Measurements from ENCODE around the gene ARHGAP8.
"Not testable (repeated sequence)": the region's sequence is repeated elsewhere in the genome, so short reads cannot be mapped to it uniquely, and the experiment has no call there.

The ARHGAP8 gene

DNA sequence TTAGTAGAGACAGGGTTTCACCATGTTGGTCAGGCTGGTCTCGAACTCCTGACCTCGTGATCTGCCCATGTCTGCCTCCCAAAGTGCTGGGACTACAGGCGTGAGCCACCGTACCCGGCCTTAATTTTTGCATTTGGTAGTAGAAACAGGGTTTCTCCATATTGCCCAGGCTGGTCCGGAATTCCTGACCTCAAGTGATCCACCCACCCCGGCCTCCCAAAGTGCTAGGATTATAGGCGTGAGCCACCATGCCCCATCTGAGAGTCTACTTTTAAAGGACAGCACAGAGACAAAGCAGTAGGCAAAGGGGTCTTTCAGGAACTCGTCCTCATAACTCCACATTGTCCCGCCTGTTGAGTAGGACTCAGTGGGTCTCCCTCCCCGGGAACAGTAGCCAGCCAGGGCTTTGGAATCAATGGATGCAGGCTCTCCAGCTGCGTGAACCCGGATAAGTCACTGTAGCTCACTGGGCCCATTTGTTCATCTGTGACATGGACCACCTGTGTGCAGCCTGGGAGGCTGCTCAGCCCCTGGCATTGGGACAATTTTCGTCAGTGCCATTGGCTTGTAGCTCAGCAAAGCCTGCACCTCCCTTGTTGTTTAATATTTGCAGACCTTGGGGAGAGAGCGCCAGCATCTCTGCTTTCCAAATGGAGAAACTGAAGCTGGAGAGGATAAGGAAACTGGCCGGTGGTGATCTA lies 86.1 kb downstream of the ARHGAP8 start:
- no peak for DNase-seq

DNA sequence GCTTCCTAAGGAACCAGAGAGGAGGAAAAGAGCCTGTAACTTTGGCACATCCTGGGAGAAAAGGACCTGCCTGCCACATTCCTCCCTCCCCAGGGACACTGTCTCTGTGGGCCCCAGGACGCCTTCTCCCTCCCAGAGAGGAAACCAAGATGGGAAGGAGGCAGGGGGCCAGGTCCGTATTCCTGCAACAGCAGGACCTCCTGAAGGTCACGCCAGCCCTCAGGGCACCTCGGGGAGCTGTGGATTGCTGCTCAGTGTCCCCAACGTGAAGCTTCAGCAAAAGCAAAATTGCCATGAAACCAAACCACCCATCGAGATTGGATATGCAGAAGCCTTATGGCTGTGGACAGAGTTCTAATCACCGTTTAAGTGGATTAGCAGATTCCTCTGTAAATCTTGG lies 86.7 kb downstream of the ARHGAP8 start:
- DNase-seq: no peak

DNA sequence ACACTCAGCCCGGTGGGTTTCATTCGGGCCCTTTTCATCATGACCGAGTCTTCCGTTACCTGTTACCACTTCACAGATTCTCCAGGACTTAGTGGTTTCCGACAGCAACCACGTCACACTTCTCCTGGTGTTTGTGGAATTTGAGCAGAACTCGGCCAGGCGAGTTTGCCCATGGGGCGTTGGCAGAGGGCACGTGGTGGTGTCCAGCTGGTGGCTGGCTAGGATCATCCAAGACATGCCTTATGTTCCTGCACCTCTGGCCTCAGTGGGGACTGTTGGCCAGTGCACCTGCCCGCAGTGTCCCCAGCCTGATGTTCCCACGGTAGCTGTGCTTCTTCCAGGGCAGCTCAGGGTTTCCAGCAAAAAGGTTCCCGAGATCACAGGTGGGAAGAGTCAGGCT lies 87.3 kb downstream of the ARHGAP8 start:
- DNase-seq: no peak

DNA sequence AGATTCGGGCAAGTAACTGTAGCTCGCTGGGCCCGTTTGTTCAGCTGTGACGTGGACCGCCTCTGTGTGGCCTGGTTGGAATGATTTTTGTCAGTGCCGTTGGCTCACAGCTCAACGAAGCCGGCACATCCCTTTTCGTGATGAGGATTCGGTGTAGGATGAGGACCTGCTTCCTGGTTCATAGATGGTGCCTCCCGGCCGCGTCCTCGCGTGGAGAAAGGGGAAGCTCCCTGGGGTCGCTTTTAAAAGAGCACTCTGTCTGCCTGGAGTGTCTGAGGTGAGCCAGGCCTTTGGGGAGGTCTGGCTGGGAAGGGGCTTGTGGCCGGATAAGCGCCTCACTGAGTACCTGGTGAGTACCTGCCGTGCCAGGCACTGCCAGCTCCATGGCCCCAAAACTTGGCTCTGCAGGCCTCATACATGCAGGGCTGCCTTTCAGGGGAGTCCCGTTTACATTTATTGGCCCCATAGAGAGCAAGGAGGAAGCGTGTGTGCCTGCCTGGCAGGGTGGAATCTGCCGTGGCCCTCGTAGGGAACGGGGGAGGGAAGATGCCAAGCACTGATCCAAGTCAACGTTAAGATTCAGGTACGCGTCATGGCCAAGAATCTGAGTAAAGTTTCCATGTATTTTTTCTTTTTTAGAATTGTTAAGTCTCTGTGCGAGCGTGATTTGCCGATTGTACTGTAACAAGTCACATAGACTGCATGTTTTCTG lies 88.4 kb downstream of the ARHGAP8 start:
- DNase-seq: no peak

DNA sequence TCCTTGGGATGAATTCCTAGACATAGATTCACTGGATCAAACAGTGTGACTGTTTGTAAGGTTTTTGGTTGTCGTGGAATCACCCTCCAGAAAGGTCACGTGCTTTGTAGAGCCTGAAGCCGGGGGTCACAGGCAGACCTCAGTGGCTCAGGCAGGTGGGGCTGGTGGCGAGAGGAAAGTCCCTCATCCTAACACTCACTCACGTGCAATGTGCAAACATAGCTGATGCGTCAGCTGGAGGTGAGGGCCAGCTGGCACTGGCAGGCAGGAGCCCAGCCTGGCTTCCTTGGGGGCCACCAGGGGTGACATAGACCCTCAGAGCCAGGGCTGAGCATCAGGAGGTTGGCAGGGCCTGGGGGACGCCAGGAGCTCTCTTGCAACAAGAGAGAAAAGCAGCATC lies 90.0 kb downstream of the ARHGAP8 start:
- DNase-seq: no peak

DNA sequence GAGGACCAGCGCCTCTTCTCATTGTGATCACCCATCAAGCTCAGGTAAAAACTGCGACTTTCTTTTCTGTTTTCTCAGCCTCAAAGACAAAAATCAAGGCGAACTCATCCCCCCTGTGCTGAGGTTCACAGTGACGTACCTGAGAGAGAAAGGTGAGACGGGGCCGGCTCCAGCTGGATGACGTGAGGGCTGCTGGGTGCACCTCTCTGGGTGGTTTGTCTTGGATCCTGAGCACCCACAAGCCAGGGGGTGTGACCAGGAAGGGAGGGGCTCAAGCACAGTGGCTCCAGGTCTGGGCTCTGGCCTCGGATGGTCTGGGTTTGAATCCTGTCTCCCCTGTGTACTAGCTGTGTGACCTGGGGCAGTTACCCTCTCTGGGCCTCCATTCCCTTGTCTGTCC lies 92.8 kb downstream of the ARHGAP8 start:
- DNase-seq: no peak

DNA sequence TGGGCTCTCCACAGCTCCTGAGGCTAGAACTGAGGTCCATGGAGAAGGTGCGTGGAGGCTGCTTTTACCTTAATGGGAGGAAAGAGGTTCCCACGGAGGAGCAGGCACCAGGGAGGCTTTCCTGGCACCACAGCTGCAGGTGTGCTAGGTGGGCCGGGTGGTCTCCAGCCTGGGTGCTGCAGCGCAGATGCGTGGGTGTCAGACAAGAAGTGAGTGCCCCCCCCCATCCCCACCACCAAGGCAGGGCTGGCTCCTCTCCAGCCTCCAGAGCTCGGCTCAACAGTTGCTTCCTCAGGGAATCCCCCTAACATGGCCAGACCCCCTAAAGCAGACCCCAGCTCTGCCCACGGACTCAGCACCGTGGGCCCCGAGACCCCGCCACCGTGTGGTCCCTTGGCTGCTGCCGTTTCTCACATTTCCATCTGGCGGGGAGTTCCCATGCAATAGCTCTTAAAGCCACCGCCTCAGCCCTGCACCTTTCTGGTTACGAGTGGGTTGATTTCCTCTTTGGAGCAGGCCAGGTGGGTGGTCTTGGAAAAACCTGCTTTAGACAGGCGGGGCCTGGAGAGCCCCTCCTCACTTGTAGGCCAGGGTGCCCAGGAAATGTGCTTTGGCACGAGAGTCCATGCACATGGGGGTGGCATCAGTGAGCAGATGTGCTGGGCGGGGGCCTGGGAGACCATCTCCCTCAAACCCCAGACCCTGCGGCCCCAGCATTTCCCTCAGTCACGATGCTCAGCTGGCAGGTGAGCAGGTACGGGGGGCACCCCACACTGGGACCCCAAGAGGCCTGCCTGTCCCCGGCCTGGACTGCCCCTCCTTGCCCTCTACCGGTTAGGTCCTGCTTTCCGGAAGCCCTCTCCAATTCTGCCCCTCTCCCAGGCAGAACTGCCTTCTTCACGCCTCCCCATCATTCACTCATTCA lies 93.7 kb downstream of the ARHGAP8 start:
- DNase-seq: no peak

DNA sequence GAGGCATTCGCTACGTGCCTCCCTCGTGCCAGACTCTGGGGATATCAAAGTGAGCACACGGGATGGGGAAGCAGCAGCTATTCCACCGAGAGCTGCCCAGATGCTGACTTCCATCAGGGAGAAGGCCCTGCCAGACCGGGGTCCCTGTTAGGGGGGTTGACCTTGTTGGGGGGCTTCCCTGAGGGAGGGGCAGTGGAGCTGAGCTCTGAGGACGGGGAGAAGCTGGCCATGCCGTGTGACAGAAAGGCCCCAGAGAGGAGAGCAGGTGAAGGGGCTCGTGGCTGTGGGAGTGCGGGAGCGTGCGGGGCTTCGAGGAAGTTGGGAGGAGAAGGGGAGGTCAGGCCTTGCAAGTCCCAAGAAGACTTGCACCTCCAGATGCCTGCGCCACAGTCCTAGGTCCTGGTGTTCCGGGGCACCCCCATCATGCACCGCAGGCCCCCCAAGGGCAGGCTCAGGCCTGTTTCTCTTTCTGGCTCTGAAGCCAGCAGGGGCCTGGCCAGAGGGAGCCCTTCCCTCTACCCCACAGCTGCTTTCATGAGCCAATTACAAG lies 94.4 kb downstream of the ARHGAP8 start:
- no peak for DNase-seq

DNA sequence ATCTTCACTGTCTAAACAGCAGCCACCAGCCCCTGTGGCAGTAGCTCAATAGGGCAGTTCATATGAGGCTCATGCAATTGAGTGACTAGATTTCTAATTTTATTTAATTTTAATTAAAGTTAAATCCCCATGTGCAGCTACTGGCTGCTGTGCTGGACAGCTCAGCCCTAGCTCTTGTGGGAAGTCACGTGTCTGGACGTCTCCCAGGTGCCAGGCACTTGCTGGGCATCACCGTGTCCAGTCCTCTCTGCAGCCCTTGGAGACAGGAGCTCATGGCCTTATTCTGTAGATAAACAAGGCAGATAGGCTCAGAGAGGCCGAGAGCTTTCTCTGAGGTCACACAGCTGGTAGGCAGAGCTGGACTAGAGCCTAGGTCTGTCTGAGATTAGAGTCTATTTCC lies 95.0 kb downstream of the ARHGAP8 start:
- DNase-seq: no peak

DNA sequence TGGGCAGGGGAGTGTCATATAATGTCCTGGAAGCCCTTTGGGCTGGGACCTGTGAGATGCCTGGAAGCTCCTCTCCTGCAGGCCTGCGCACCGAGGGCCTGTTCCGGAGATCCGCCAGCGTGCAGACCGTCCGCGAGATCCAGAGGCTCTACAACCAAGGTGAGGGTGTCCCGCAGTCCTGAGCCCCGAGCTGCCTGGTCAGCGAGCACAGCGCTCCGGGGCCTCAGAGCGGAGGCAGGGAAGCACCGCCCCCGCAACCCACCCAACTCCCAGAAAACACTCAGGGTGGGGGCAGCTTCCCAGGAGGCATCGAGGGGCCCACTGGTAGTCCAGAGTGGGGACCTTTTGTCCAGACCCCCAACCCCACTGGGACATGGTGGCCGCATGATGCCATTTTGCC lies 95.5 kb downstream of the ARHGAP8 start:
- DNase-seq: no peak

DNA sequence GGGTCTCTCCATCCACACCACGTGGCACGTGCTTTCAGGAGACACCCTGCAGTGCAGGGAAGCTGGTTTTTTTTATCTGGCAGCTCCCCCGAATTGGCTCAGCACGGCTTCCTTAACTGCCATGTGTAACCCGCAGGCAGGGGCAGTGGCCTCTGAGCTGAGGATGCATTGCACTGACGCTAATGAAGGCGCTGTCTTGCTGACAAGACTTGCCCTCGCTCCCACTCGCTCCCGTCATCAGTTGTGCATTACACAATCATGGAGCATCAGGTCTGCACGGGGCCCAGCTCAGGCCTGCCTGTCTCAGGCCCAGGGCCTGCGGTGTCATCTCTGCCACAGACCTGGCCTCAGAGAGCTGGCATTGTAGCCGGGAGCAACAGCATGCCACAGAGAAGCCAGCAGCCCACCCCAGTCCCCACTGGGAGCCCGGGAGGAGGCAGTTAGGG lies 95.9 kb downstream of the ARHGAP8 start:
- no peak for DNase-seq

DNA sequence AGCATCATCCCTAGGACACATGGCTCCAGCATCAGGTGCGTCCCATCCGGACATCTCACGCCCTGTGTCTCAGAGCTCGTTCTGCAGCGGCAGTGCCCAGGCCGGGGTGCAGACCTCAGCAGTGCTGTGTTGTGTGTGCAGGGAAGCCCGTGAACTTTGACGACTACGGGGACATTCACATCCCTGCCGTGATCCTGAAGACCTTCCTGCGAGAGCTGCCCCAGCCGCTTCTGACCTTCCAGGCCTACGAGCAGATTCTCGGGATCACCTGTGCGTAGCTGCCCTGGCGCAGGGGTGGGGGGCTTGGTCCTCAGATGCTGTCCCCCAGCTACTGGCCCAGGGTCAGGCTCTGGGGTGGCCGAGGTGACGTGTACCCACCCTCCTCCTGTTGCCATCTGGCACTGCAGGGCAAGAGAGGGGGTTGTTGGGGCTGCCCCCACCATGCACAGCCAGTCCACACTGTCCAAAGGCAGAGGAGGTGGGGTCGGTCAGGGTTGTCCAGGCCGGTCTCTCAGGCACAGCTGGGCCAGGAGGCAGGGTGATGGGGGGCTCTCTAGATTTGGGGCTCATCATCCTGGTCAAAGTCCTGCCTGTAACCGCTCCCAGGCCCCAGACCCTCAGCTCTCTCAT lies 96.5 kb downstream of the ARHGAP8 start:
- no peak for DNase-seq

DNA sequence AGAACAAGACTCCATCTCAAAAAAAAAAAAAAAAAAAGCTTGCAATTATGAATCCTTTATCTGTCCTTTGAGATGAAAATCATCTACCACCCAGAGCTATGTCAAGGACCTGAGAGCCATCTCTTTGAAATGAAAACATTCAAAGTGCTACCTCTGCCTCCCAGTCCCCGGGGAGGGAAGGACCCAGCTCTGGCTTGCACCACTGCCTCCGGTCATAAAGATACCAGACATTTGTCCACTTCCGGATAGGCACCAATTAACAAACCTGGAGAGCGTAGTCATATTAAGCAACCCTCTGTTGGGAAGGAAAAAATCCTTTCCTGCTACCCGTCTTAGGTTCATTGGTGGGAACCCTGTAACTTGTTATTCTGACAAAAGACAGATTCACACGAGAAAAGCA lies 98.6 kb downstream of the ARHGAP8 start:
- DNase-seq: no peak

DNA sequence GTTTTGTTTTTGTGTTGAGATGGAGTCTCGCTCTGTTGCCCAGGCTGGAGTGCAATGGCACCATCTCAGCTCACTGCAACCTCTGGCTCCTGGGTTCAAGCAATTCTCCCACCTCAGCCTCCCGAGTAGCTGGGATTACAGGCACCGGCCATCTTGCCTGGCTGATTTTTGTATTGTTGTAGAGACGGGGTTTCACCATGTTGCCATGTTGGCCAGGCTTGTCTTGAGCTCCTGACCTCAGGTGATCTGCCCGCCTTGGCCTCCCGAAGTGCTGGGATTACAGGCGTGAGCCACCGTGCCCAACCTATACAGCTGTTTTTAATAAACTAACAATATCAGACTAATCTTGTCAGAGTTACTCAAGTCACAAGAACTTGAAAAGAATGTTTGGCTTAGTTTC lies 102.3 kb downstream of the ARHGAP8 start:
- DNase-seq: not testable (repeated sequence)

DNA sequence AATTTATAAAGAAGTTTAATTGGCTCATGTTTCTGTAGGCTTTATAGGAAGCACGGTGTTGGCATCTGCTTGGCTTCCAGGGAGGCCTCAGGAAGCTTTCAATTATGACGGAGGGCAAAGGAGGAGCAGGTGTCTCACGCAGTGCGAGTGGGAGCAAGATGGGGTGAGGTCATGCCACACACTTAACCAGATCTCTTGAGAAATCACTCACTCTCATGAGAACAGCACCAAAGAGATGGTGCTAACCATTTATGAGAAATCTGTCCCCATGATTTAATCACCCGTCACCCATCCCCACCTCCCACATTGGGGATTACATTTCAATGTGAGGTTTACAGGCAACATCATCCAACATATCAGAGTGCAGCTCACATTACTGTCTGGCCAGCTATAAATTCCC lies 103.5 kb downstream of the ARHGAP8 start:
- peak; percentile 7 for DNase-seq

DNA sequence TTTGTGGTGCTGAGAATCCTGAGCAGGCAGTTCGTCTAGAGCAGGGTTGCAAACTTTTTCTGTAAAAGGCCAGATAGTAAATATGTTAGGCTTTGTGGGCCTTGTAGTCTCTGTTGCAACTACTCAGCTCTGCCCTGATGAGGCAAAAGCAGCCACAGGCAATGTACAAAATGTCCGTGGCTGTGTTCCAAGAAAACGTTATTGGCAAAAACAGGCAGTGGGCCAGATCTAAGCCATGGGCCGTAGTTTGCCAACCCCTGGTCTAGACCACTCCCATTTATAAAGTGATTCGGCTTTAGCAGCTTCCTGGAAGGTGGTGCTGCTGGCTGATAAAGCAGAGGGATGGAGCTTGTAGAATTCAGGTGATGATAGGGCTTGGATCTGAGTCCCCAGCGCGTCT lies 106.4 kb downstream of the ARHGAP8 start:
- not testable (repeated sequence) for DNase-seq

DNA sequence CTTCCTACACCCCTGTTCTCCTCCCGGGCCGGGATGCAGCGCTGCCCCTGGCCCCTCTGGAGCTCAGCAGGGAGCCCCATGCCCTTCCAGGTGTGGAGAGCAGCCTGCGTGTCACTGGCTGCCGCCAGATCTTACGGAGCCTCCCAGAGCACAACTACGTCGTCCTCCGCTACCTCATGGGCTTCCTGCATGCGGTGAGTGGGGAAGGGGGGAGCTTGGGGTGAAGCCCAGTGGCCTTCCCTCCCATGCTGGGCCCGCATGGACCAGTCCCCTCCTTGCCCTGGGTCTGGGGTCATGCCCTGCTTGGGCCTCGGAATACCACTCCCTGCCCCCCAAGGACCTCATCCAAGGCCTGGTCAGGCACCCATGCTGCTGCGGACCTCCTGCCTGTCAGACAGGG lies 107.3 kb downstream of the ARHGAP8 start:
- DNase-seq: no peak

DNA sequence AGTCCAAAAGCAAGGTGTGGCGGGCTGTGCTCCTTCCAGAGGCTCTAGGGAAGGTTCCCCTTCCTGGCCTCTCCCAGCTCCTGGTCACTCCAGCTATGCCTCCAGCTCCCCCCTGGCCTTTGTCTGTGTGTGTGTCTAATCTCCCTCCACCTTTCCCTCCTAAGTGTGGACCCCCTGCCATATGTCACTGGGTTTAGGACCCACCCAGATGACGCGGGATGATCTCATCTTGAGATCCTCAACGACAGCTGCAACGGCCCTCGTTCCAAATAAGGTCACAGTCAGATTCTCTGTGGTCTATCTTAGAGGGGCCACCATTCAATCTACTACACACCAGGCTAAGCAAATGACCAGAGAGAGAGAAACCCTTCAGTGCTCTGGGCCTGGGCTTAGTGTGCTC lies 107.9 kb downstream of the ARHGAP8 start:
- no peak for DNase-seq

DNA sequence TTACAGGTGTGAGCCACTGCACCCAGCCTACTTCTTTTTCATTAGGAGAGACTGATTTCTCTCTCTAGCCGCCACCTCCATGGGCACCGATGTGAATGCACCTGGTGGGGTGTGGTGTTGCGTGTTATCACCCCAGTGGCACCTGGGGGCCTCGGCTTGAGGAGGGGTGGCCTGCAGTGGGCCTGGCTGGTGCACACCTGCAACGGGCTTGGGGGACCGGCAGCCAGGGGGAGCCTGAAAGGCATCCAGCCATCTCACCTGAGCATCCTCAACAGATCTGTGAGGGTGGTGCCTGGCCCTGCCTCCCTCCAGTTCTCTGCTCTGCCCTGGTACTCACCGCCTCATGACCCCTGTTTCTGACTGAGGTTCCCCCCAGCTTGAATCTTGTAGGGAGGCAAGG lies 108.9 kb downstream of the ARHGAP8 start:
- DNase-seq: no peak

DNA sequence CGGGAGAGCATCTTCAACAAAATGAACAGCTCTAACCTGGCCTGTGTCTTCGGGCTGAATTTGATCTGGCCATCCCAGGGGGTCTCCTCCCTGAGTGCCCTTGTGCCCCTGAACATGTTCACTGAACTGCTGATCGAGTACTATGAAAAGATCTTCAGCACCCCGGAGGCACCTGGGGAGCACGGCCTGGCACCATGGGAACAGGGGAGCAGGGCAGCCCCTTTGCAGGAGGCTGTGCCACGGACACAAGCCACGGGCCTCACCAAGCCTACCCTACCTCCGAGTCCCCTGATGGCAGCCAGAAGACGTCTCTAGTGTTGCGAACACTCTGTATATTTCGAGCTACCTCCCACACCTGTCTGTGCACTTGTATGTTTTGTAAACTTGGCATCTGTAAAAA lies 109.9 kb downstream of the ARHGAP8 start:
- DNase-seq: no peak

DNA sequence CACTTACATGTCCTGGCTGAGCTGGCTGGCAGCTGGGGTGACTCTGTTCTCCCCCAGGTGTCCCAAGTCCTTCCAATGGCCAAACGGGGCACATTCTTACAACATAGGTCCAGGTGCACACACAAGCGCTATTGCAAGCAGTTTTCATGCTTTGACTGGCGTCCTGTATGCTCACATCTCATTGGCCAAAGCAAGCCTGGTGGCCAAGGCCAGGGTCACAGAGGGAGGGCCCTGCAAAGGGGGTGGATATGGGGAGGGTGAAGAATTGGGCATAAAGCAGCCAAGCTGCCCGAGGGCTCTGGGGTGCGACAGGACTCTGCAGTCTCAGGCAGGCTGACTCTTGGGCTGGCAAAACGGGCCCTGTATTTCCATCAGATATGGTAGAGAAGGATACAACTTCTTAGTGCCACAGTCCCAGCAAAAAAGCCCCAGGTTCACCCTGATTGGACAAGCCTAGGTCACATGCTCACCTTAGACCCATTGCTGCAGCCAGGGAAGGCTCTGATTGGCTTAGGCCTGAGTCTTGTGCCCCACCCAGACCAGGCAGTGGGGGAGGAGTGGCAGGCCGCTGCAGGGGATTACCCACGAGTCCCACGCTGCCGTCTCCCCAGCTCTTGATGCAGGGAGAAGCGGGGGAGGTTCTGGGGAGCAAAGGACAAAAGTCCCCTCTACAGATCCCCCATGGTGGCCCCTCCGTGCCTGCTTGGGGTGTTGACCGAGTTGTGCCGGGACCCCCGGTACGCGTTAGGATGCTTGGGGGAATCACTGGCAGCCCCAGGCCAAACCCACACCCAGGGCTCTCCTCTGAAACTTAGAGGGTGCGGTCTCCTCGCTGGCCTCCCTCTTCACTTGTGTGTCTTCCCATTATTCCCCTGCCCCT lies 110.8 kb downstream of the ARHGAP8 start:
- DNase-seq: no peak
